Adrenal gland (tissue), 12 donors: ENCODE data around the gene PARD3B. TPM values are rescaled to one million over a fixed set of nuclear protein-coding genes. Genes with fewer than 3 reads are reported as not detected.
A peak's percentile ranks its signal among the peaks of the same experiment; 100 is the strongest.

Source experiments
- DNase-seq, 7 donors: peaks; one replicate each; pipeline ENCODE4 v3.0.0-alpha.2; 2019 to 2020
- H3K27ac ChIP-seq, 5 donors: fragments of 200-600 bp; sonication (generic) in 4 of 5; 1 replicate in 3 of 5; 2 replicates in 2 of 5; pipeline versions ENCODE4 v1.5.1 to v1.8.0; 2016 to 2020; ENCODE audit warnings: mild to moderate bottlenecking in 1 of 5
- H3K27me3 ChIP-seq: fragments of 200-600 bp; 2 replicates; pipeline ENCODE4 v1.8.0; 2021
- H3K36me3 ChIP-seq, 2 donors: fragments of 200-600 bp; replicated peaks in 1 of 2; 1 replicate in 1 of 2; 2 replicates in 1 of 2; pipeline versions ENCODE4 v1.5.1 to v1.8.0; 2018 to 2022
- H3K4me1 ChIP-seq, 2 donors: fragments of 200-600 bp; replicated peaks in 1 of 2; 1 replicate in 1 of 2; 2 replicates in 1 of 2; pipeline versions ENCODE4 v1.5.1 to v1.8.0; 2018 to 2021
- H3K4me3 ChIP-seq, 4 donors: fragments of 200-600 bp; sonication (generic) in 3 of 4; one replicate each; pipeline ENCODE4 v1.5.1; 2016 to 2018
- H3K9me3 ChIP-seq, 3 donors: fragments of 200-600 bp; sonication (generic) in 1 of 3; replicated peaks in 1 of 3; 1 replicate in 2 of 3; 2 replicates in 1 of 3; pipeline versions ENCODE4 v1.5.1 to v1.8.0; 2016 to 2021
- CTCF ChIP-seq, 6 experiments: fragments of 450-650 bp in 4 of 6; fragments of 200-600 bp in 2 of 6; sonication (generic) in 1 of 6; IDR thresholded peaks; 1 replicate in 5 of 6; 2 replicates in 1 of 6; pipeline versions ENCODE4 v1.5.1 to v1.8.0; 2016 to 2021; ENCODE audit warnings: antibody characterized with exemption in 6 of 6, mild to moderate bottlenecking in 2 of 6, moderate library complexity in 1 of 6
- POLR2A ChIP-seq, 2 donors: fragments of 450-650 bp; IDR thresholded peaks; one replicate each; pipeline ENCODE4 v1.6.1; 2017; ENCODE audit warnings: antibody characterized with exemption in 2 of 2, mild to moderate bottlenecking in 2 of 2, moderate library complexity in 1 of 2
- WGBS, 4 donors: extraction: QIAGEN DNeasy Blood & Tissue Kit in 2 of 4; methylation state at CpG; one replicate each; pipeline versions ENCODE4 v1.1.5 to v1.1.7; 2013 to 2017; 5-methylcytosine and 5-hydroxymethylcytosine counted together
- intact Hi-C, 2 donors: fragments of 100-400 bp; cut with DNase I; formaldehyde crosslinking; loops; one replicate each; pipeline versions ENCODE4 v1.14.1 to v1.15.0; 2022 to 2023
- polyA plus RNA-seq, 3 donors: library from polyadenylated mRNA; stranded (reverse); fragments of 200-250 nt in 2 of 3; fragments of 350-450 nt in 1 of 3; fragmentation: Illumina TruSeq in 1 of 3; extraction: RNeasy Lipid Tissue Mini Kit (QIAGEN cat#74804) in 1 of 3; gene quantifications; one replicate each; pipeline ENCODE4 v1.2.3, GENCODE V29; 2013 to 2014
- total RNA-seq, 9 donors: library from RNA; depleted of rRNA in 4 of 9; stranded (reverse); fragments of >200 nt in 4 of 9; fragments of 120-200 nt in 1 of 9; fragmentation: NEBNext Ultra II Directional in 1 of 9; extraction: Animal tissue kit (Norgen Biotek cat#: 25700) in 1 of 9; gene quantifications; one replicate each; pipeline versions ENCODE4 v1.1.0 to v1.2.4, GENCODE V29; 2013 to 2023
- donor health status: healthy with polysubstance abuse.
- donor health status: Bipolar disorder and iron deficiency.
- donor health status: DM: yes; HTN: yes; CAD: no.
- donor health status: DM: no; HTN: no; CAD: no.
- donor health status: DM: no; HTN: no; CAD: no.
- donor health status: DM: yes; HTN: yes; CAD: no.

The PARD3B gene
- total and polyA plus RNA-seq, 12 donors: 1.9 to 20.4 (median 9.5) TPM

- no peaks in the 10 kb centered on the region for H3K27me3 ChIP-seq
- TF ChIP-seq CTCF (IDR thresholded peaks at IDR 0.05): no peak
- no peak for TF ChIP-seq POLR2A (IDR thresholded peaks at IDR 0.05)
- no peaks in the 10 kb centered on the region for H3K9me3 ChIP-seq
- no peak overlapping the region for H3K27ac ChIP-seq
- H3K36me3 ChIP-seq: no peaks in the 10 kb centered on the region
- no peak overlapping the region for H3K4me3 ChIP-seq
- H3K4me1 ChIP-seq: no peaks in the 10 kb centered on the region
- DNase-seq: peak in 1 of 7 donors; percentile 8
- intact Hi-C loops: no loop called here
These were observed 342.9 kb downstream of the PARD3B start for GRCh38 chr2:204888222-204888621.

- Histone ChIP-seq H3K9me3 (no peaks in the 10 kb centered on the region), H3K4me3 (no peak overlapping the region), H3K36me3 (no peaks in the 10 kb centered on the region), H3K4me1 (no peaks in the 10 kb centered on the region), H3K27ac (no peak overlapping the region), H3K27me3 (no peaks in the 10 kb centered on the region)
- no peak for TF ChIP-seq POLR2A (IDR thresholded peaks at IDR 0.05)
- no peak for DNase-seq
- WGBS, 4 donors: 80 to 93% (median 88%) methylated on average over 2 of the region's 2 CpGs
- intact Hi-C loops: no loop called here
These were observed 345.4 kb downstream of the PARD3B start for GRCh38 chr2:204890680-204891079.

GRCh38 chr2:204891739-204892138 lies 346.5 kb downstream of the PARD3B start:
- Histone ChIP-seq H3K27ac (no peak overlapping the region), H3K4me1 (no peaks in the 10 kb centered on the region), H3K4me3 (no peak overlapping the region), H3K27me3 (no peaks in the 10 kb centered on the region), H3K36me3 (no peaks in the 10 kb centered on the region), H3K9me3 (no peaks in the 10 kb centered on the region)
- DNase-seq: no peak
- 90 to 96% (median 92%) methylated on average over 2 of the region's 2 CpGs for WGBS, 4 donors
- TF ChIP-seq POLR2A (IDR thresholded peaks at IDR 0.05): no peak
- TF ChIP-seq CTCF (IDR thresholded peaks at IDR 0.05): no peak
- intact Hi-C loops: no loop called here

GRCh38 chr2:204892506-204893255 lies 347.4 kb downstream of the PARD3B start:
- Histone ChIP-seq H3K9me3 (no peaks in the 10 kb centered on the region), H3K4me3 (no peak overlapping the region), H3K36me3 (no peaks in the 10 kb centered on the region), H3K27me3 (no peaks in the 10 kb centered on the region), H3K27ac (no peak overlapping the region), H3K4me1 (no peaks in the 10 kb centered on the region)
- DNase-seq: no peak
- intact Hi-C loops: no loop called here
- WGBS, 4 donors: 90 to 100% (median 94%) methylated on average over 1 of the region's 1 CpG
- TF ChIP-seq POLR2A (IDR thresholded peaks at IDR 0.05): no peak
- no peak for TF ChIP-seq CTCF (IDR thresholded peaks at IDR 0.05)

- H3K4me1 ChIP-seq: peaks cover 0 to 12% of the 10 kb centered on the region in 2 donors
- no peak for DNase-seq
- no peaks in the 10 kb centered on the region for H3K36me3 ChIP-seq
- 91 to 95% (median 93%) methylated on average over 4 of the region's 4 CpGs for WGBS, 4 donors
- no peak overlapping the region for H3K27ac ChIP-seq
- intact Hi-C loops: no loop called here
- H3K4me3 ChIP-seq: no peak overlapping the region
- H3K27me3 ChIP-seq: no peaks in the 10 kb centered on the region
- no peaks in the 10 kb centered on the region for H3K9me3 ChIP-seq
- no peak for TF ChIP-seq POLR2A (IDR thresholded peaks at IDR 0.05)
These were observed 350.9 kb downstream of the PARD3B start for GRCh38 chr2:204896146-204896545.
